GM21381 (cell line): ENCODE measurements around the gene LHPP.

ENCODE experiments used
- ATAC-seq: cut with Tn5 transposase; IDR thresholded peaks from one replicate; pipeline ENCODE4 v1.9.1; 2021; ENCODE audit warnings: mild to moderate bottlenecking, moderate library complexity; ENCODE audit not compliant: unreplicated experiment

LHPP gene

GRCh38 chr10:124590216-124591122, 128.8 kb downstream of the LHPP start:
- ATAC-seq, result no peak

- no peak for ATAC-seq
These were observed 129.5 kb downstream of the LHPP start for GRCh38 chr10:124591123-124591495.

DNA sequence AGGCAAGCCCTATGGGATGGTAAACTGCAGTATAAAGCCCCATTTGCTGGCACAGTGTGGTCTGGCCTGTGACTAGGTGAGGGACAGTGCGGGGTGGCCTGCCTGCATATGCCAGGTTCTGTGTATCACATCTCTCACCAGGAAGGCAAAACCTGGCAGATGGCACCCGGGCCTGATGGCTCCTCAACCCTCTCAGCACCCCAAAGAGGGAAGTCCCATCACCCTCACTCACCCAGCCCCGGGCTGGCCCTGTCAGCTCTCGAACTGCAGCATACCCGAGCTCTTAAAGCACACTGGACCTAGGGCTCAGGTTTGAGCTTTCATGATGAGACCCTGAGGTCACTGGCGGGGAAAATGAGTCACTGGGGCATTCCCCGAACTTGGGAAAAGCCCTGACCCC, 130.5 kb downstream of the LHPP start:
- no peak for ATAC-seq

GRCh38 chr10:124592736-124593430, 131.3 kb downstream of the LHPP start:
- ATAC-seq, result no peak

DNA sequence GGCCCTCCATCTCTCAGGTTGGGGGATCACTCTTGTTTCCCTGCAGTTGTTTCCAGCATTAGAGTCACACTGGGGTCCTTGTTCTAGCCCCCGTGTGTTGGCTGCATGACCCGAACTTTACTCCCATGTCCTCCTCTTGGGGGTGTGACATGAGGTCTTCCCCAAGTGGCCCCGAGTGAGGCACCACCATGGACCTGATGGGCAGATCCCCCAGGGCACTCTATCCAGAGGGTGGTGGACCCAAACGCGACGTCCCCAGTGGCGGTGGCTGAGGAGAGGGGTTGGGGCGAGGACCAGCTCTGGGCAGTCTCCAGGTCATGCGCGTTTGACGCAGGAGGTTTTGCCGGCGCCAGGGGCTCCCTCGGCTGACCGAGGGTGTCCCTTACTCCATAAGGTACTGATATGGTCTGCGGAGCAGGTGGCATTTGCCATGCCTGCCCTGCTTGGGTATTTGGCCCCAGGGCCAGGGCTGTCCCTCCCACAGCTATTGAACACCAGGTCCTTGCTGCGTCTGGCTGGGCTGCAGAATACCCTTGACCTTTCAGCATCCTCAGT, 131.9 kb downstream of the LHPP start:
- no peak for ATAC-seq

DNA sequence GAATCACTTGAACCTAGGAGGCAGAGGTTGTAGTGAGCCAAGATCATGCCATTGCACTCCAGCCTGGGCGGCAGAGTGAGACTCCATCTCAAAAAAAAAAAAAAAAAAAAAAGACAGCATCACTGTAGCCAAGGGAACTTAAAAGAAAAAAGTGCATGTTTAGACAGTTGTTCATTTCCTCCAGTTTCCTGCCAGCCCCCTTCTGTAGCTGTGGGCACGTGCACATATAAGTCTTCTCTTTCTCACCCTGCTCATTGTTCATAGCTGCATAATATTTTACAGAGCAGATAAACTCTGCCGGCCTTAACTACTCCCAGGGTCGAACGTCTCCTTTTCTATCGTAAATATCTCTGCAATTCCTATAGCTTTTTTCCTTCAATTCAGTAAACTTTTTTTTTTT, 132.6 kb downstream of the LHPP start:
- ATAC-seq, result no peak

- ATAC-seq, result no peak
These were observed 133.7 kb downstream of the LHPP start for GRCh38 chr10:124595143-124595883.

DNA sequence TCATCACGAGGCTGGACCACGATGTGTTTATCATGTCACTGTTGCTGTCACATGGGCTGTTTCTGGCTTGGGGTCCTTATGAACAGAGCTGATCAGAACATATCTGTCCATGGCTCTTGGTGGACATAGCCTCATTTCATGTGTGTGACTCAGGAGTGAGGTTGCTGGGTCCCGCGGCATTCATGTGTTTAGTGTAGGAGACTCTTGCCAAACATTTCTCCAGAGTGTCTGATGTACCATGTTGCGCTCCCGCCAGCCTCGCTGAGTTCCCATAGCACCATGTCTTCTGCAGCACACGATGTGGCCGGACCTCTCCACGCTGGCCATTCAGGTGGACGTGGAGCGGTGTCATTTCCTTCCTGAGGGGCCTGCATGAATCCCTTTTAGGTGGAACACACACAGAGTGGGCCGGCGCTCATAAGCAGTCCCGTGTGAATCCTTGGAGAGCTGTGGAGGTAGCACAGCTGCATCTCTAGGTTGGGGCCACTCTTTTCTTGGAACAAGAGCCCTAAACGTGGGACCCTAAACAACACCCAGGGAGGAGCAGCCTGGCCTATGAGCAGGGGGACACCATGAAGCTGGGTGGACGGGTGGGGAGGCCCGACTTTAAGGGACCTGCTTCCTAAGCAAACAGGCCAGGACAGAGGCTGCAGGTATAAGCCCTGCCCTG, 134.6 kb downstream of the LHPP start:
- ATAC-seq, result no peak

DNA sequence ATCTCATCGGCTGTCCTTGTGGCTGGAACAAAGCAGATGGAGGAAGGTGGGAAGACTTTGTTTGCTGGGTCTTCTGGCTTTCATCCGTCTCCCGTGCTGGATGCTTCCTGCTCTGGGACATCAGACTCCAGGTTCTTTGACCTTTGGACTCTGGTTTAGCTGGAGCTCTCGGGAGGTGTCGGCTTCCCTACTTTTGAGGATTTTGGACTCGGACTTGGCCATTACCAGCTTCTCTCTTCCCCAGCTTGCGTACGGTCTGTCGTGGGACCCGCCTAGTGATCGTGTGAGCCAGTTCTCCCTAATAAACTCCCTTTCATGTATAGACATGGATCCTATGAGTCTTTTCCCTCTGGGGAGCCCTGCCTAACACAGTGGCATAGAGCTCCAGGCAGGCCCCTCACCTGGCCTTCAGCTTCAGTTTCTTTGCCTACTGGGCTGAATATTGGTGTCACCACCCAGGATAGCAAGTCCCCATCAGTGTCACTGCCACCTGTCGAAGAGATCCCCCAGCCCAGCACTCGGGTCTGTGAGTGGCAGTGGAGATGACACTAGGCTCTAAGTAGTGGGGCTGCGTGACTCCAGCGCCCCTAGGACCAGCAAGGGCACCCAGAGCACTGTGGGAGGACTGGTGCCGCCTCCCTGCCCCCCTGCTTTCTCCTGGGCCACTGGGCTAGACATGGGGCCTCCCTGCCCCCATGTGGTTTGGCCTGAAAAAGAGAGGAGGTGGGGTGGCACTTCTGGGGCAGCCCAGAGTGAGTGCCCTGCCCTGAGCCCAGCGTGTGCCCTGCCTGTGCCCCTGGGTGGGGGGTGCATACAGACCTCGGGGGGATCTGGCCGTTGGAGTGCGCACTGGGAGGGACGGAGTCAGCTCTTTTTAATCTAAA, 135.6 kb downstream of the LHPP start:
- ATAC-seq, result no peak

- ATAC-seq, result no peak
These were observed 136.2 kb downstream of the LHPP start for GRCh38 chr10:124597846-124598165.

GRCh38 chr10:124598196-124598595, 136.6 kb downstream of the LHPP start:
- ATAC-seq, result no peak

DNA sequence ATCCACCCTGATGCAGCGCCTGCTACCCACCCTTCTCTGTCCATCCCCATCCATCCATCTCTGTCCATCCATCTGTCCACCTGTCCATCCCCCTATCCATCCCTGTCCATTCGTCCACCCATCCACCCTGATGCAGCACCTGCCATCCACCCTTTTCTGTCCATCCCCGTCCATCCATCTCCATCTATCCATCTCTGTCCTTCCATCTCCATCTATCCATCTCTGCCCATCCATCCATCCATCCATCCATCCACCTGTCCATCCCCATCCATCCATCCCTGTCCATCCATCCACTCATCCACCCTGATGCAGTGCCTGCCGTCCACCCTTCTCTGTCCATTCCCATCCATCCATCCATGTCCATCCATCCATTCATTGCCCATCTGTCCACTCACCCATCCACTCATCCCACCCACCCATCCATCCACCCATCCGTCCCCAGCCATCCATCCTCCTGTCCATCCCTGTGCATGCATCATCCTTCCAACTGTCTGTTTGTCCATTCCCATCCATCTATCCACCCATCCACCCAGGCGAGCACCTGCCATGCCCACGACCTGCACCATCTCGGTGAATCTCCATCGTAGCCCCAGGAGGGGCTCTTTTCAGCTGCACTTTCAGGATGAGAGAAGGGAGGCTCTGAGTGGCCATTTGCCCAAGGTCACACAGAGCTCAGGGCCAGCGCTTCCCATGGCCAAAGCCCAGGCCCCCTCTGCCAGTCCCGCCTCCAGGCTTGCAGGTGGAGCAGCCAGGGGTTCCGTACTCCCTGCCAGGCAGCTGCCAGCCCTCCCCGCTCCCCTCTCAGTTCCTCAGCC, 137.4 kb downstream of the LHPP start:
- ATAC-seq, result no peak

GRCh38 chr10:124599588-124600050, 138.0 kb downstream of the LHPP start:
- no peak for ATAC-seq

DNA sequence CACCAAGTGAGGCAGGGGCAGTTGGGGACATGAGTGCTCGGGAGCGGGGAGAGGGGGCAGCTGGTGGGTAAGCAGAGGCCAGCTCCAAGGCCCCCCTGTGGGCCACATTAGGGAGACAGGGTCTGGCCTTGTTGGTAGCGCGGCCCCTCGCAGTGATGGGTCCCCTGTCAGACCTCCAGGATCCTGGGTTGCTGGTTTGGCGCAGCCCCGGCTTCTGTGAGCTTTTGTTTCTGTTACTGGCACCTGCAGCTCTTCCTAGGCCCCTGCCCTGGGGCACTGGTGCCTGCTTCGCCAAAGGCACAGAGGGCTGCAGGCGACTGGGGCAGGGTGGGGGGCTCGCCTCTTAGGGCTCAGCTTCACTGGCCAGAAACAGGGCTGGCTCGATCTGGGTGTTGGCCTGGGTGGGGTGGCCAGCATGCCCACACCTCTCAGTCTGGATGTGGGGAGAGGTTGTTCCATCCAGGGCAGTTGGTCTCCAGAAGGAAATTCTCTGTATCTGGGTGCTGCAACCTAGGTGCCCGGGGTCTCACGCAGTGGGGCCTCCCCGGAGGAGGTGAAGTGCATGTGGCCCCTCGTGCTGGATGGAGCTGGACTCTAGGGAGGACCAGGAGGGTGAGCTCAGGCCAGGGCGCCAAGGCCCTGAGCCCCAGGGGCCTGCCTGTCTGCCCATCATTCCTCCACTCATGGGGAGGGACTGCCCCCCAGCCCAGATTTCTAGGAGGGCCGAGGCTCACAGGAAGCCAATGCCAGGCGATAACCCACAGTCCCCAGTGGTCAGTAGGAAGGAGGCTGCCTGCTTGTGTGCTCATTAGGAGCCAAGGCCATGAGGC, 138.6 kb downstream of the LHPP start:
- no peak for ATAC-seq

DNA sequence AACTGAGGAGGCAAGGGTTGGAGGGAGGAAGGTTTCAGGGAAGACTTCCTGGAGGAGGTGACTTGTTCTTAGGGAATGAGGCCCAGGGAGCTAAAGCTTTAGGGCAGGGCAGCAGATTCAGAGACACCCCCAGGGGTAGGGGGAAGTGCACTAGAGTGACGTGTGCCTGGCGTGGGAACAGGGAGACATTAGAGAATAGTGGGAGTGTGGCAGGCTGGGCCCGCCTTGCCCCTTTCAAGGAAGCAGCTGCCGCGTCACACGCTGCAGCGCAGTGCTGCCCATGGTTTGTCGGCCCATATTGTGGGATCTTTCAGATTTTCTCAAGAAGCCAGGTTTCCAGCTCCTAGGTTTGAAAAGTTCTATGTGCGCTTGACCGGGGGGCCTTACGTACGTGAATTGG, 139.4 kb downstream of the LHPP start:
- no peak for ATAC-seq

DNA sequence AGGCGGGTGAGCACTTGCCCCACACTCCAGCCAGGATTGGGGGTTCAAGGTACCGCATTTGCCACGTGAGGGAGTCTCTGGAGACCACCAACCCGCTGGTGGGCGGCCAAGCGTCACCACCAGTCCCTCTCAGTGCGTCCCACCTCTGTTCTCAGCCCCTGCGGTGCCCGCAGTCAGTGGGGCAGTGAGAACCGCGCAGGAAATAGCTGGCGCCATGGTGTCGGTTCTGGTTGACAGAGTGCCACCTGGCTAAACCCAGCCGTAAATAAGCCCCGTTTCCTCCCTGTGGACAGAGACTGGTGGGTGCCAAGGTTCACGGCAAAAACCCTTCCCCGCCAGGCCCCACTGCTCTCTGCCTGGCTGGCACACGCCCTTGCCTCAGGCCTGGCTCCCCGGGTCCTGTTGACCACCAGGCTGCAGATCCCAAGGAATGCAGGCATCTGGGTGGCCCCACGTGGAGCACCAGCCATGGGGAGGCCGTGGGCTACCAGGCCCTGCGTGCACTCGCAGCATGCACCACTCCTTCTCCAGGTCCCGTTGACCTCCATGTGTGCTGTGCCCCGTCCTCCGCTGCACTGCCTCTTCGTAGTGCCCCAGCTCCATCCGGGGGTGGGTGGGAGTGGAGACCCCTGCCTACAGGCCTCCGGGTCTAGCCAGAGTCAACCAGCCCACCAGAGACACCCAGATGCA, 140.0 kb downstream of the LHPP start:
- peak; percentile 53 for ATAC-seq

- ATAC-seq, result peak; percentile 9
These were observed 140.5 kb downstream of the LHPP start for GRCh38 chr10:124602121-124602561.
